RWPE1 (cell line): ENCODE measurements around the gene DERA.
"Not testable (repeated sequence)": the region's sequence is repeated elsewhere in the genome, so short reads cannot be mapped to it uniquely, and the experiment has no call there.

ENCODE experiments used
- CTCF ChIA-PET: fragments of 350-600 bp; sonication (Branson Sonifier 250); formaldehyde crosslinking; extraction: SDS; loops from one replicate; lab custom pipeline; 2021; lab: Yijun Ruan, JAX
- POLR2A ChIA-PET: fragments of 400-600 bp; formaldehyde crosslinking; extraction: SDS; loops from one replicate; lab custom pipeline; 2020; ENCODE audit warnings: antibody characterized with exemption; ENCODE audit not compliant: low non-redundant PET; lab: Yijun Ruan, JAX
- DNase-seq: peaks from one replicate; pipeline ENCODE4 v3.0.0; 2012; ENCODE audit warnings: low spot score
- H3K27ac ChIP-seq: fragments of 450-650 bp; 2 replicates; pipeline ENCODE4 v1.5.1; 2017
- CTCF ChIP-seq: fragments of 450-650 bp; conservative IDR thresholded peaks from 2 replicates; pipeline ENCODE4 v1.5.1; 2017; ENCODE audit warnings: low read depth, mild to moderate bottlenecking

Gene DERA

GRCh38 chr12:16043480-16043879, 132.3 kb downstream of the DERA start:
- TF ChIP-seq CTCF = no peak
- DNase-seq = no peak
- CTCF ChIA-PET = no interaction called here
- no peak overlapping the region for H3K27ac ChIP-seq
- POLR2A ChIA-PET = no interaction called here

GRCh38 chr12:16046266-16046665, 135.1 kb downstream of the DERA start:
- no peak for DNase-seq
- no peak overlapping the region for H3K27ac ChIP-seq
- CTCF ChIA-PET = interaction anchor here (0.6 to 0.8 kb wide), 2 partner anchors 30 to 1319 kb away, joined by 3 to 4 read pairs; no protein-coding TSS in a partner anchor
- TF ChIP-seq CTCF = no peak
- POLR2A ChIA-PET = no interaction called here

- DNase-seq = no peak
- TF ChIP-seq CTCF = no peak
- ChIA-PET POLR2A (no interaction called here), CTCF (no interaction called here)
- no peak overlapping the region for H3K27ac ChIP-seq
Measured at GRCh38 chr12:16048511-16048910, 137.4 kb downstream of the DERA start.

- no peak for DNase-seq
- TF ChIP-seq CTCF = no peak
- CTCF ChIA-PET = no interaction called here
- no peak overlapping the region for H3K27ac ChIP-seq
- POLR2A ChIA-PET = no interaction called here
Measured at GRCh38 chr12:16056910-16057309, 145.8 kb downstream of the DERA start.

GRCh38 chr12:16057351-16057751, 146.2 kb downstream of the DERA start:
- CTCF ChIA-PET, POLR2A ChIA-PET, H3K27ac ChIP-seq, DNase-seq: not testable (repeated sequence)

GRCh38 chr12:16062611-16063010, 151.5 kb downstream of the DERA start:
- ChIA-PET POLR2A (no interaction called here), CTCF (no interaction called here)
- DNase-seq = no peak
- no peak overlapping the region for H3K27ac ChIP-seq
- TF ChIP-seq CTCF = no peak

- no peak for TF ChIP-seq CTCF
- no peak overlapping the region for H3K27ac ChIP-seq
- POLR2A ChIA-PET = no interaction called here
- CTCF ChIA-PET = no interaction called here
- no peak for DNase-seq
Measured at GRCh38 chr12:16063726-16064125, 152.6 kb downstream of the DERA start.
